ENCODE data around the gene DMAC2L. TPM values are rescaled to one million over a fixed set of nuclear protein-coding genes. Genes with fewer than 3 reads are reported as not detected.
"Not testable (repeated sequence)": the region's sequence is repeated elsewhere in the genome, so short reads cannot be mapped to it uniquely, and the experiment has no call there.

The DMAC2L gene
- total RNA-seq, 4 donors from 2014 or later: 16.5 to 19.1 (median 17.4) TPM

DNA sequence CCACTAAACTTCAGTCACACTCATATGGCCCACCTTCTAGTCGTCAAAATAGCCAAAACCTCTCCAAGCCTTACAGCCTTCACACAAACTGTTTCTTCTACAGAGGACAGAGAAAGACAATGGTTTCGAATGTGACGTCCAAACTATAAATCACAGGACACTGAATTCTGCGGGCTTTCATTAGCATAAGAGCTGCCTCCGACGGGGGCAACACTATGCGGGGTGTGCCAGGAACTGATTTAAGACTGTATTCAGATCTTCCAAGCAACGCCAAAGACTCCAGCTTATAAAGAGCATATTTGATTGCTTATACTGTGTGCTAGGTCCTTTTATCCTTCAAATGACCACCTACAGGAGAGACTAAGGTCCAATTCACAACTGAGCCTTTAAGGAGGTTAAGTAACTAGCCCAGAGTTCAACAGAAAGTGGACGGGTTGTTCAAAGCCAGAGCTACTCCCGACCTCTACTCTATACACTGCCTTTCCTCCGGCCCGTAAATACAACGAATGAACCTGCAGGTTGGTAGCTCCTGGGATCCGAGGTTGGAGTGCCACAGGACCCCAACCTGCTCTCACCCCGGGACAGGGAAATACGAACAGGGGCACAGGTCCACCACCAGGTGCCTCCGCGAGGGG lies 670 bp upstream of the DMAC2L start:
- DNase-seq (ENCODE audit: low spot score) (no peak), ATAC-seq (ENCODE audit: low FRiP score) (no peak)
- TF ChIP-seq CTCF (IDR thresholded peaks at IDR 0.05): peak in 1 of 3 donors; percentile 44

GRCh38 chr14:50312734-50313054 lies 570 bp downstream of the DMAC2L start:
- TF ChIP-seq CTCF (IDR thresholded peaks at IDR 0.05): no peak
- ATAC-seq (ENCODE audit: low FRiP score) (peak; percentile 37), DNase-seq (ENCODE audit: low spot score) (no peak)

GRCh38 chr14:50314098-50314497 lies 2.0 kb downstream of the DMAC2L start:
- ATAC-seq (ENCODE audit: low FRiP score): not testable (repeated sequence)

GRCh38 chr14:50318031-50318626 lies 6.0 kb downstream of the DMAC2L start:
- DNase-seq (ENCODE audit: low spot score) (no peak), ATAC-seq (ENCODE audit: low FRiP score) (no peak)
- no peak for TF ChIP-seq CTCF (IDR thresholded peaks at IDR 0.05)

More at GRCh38 chr14:50314098-50314497, 2.0 kb downstream of the DMAC2L start:
- DNase-seq (ENCODE audit: low spot score): not testable (repeated sequence)

DNA sequence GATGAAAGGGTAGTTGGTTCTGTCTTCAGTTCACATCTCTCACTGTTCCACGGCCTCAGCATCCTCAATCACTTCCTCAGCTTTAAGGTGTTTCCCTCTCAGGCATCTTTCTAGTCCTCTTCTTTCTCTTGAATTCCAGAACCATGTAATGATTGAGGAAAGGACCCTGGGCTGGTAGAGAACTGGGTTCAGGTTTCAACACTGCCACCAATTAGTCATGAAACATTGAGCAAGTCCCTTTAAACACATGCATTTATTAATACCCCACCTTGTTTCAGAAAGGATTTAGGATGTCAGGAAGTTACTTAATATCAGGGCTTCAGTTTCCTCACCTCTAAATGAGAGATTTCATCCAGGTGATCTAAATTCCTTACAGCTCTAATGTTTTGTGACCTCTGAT lies 7.2 kb downstream of the DMAC2L start:
- DNase-seq (ENCODE audit: low spot score) (no peak), ATAC-seq (ENCODE audit: low FRiP score) (no peak)
- no peak for TF ChIP-seq CTCF (IDR thresholded peaks at IDR 0.05)

- DNase-seq (ENCODE audit: low spot score) (no peak), ATAC-seq (ENCODE audit: low FRiP score) (no peak)
- TF ChIP-seq CTCF (IDR thresholded peaks at IDR 0.05): no peak
These were observed 7.6 kb downstream of the DMAC2L start for GRCh38 chr14:50319721-50320120.

- ATAC-seq (ENCODE audit: low FRiP score) (peak; percentile 75), DNase-seq (ENCODE audit: low spot score) (no peak)
- TF ChIP-seq CTCF (IDR thresholded peaks at IDR 0.05): no peak
These were observed 8.2 kb downstream of the DMAC2L start for GRCh38 chr14:50320283-50320682.
